Right lobe of liver (tissue), 4 donors: ENCODE results near the gene PITPNC1.

Experiments used
- CTCF ChIP-seq, 4 donors: fragments of 200-600 bp in 3 of 4; fragments of 450-650 bp in 1 of 4; IDR thresholded peaks; one replicate each; pipeline versions ENCODE4 v1.5.1 to v1.8.0; 2016 to 2022; ENCODE audit warnings: antibody characterized with exemption in 4 of 4, mild to moderate bottlenecking in 2 of 4
- POLR2A ChIP-seq: fragments of 450-650 bp; IDR thresholded peaks from one replicate; pipeline ENCODE4 v1.6.1; 2017; ENCODE audit warnings: antibody characterized with exemption, mild to moderate bottlenecking
- donor health status: DM: no; HTN: no; CAD: no.
- donor health status: DM: no; HTN: no; CAD: no.
- donor health status: DM: no; HTN: yes; CAD: no.

- no peak for TF ChIP-seq POLR2A
- TF ChIP-seq CTCF (IDR thresholded peaks at IDR 0.05), result no peak
Measured at GRCh38 chr17:67417507-67417906, 40.4 kb downstream of the PITPNC1 start.
